ENCODE results near the gene ACMSD.
"Not testable (repeated sequence)": the region's sequence is repeated elsewhere in the genome, so short reads cannot be mapped to it uniquely, and the experiment has no call there.

ACMSD gene

GRCh38 chr2:134838143-134838620 is at the start of gene ACMSD:
ACMSD (plus strand) TSS chr2:134838616; CDS start chr2:134838683, 67 bp downstream.
- DNase-seq, result no peak

GRCh38 chr2:134790487-134790886 is 47.9 kb upstream of the ACMSD start:
- DNase-seq, result no peak

GRCh38 chr2:134791616-134792015 is 46.8 kb upstream of the ACMSD start:
- DNase-seq, result no peak

GRCh38 chr2:134792186-134792585 is 46.2 kb upstream of the ACMSD start:
- DNase-seq, result no peak

GRCh38 chr2:134795765-134796164 is 42.7 kb upstream of the ACMSD start:
- no peak for DNase-seq

GRCh38 chr2:134796373-134796772 is 42.0 kb upstream of the ACMSD start:
- DNase-seq, result no peak

GRCh38 chr2:134799936-134800335 is 38.5 kb upstream of the ACMSD start:
- DNase-seq, result no peak

- no peak for DNase-seq
These were observed 38.1 kb upstream of the ACMSD start for GRCh38 chr2:134800341-134800740.

GRCh38 chr2:134803609-134804405 is 34.6 kb upstream of the ACMSD start:
- DNase-seq, result not testable (repeated sequence)

- DNase-seq, result no peak
These were observed 22.7 kb upstream of the ACMSD start for GRCh38 chr2:134815741-134816140.

GRCh38 chr2:134818321-134818720 is 20.1 kb upstream of the ACMSD start:
- no peak for DNase-seq

GRCh38 chr2:134819334-134819733 is 19.1 kb upstream of the ACMSD start:
- no peak for DNase-seq

- no peak for DNase-seq
These were observed 15.0 kb upstream of the ACMSD start for GRCh38 chr2:134823431-134823830.

GRCh38 chr2:134823832-134824231 is 14.6 kb upstream of the ACMSD start:
- DNase-seq, result no peak

- not testable (repeated sequence) for DNase-seq
These were observed 12.7 kb upstream of the ACMSD start for GRCh38 chr2:134825716-134826115.

- no peak for DNase-seq
These were observed 2.9 kb upstream of the ACMSD start for GRCh38 chr2:134835471-134835870.

- DNase-seq, result peak; percentile 30
These were observed 1.4 kb upstream of the ACMSD start for GRCh38 chr2:134836986-134837385.

GRCh38 chr2:134839649-134840048 is 1.2 kb downstream of the ACMSD start:
- no peak for DNase-seq

- no peak for DNase-seq
These were observed 4.6 kb downstream of the ACMSD start for GRCh38 chr2:134842930-134843490.

- DNase-seq, result no peak
These were observed 5.6 kb downstream of the ACMSD start for GRCh38 chr2:134843968-134844367.

- DNase-seq, result no peak
These were observed 6.6 kb downstream of the ACMSD start for GRCh38 chr2:134845028-134845427.

- DNase-seq, result no peak
These were observed 7.3 kb downstream of the ACMSD start for GRCh38 chr2:134845719-134846118.

- no peak for DNase-seq
These were observed 7.8 kb downstream of the ACMSD start for GRCh38 chr2:134846213-134846612.

- DNase-seq, result not testable (repeated sequence)
These were observed 9.2 kb downstream of the ACMSD start for GRCh38 chr2:134847582-134847981.
